Testis (tissue), 3 donors: ENCODE results near the gene KCTD1. TPM values are rescaled to one million over a fixed set of nuclear protein-coding genes. Genes with fewer than 3 reads are reported as not detected.

Experiments
- DNase-seq: peaks from one replicate; pipeline ENCODE4 v3.0.0-alpha.2; 2019
- H3K27ac ChIP-seq, 2 donors: fragments of 200-600 bp; sonication (generic); one replicate each; pipeline ENCODE4 v1.5.1; 2019
- H3K27me3 ChIP-seq: fragments of 200-600 bp; sonication (generic); one replicate; pipeline ENCODE4 v1.5.1; 2019
- H3K36me3 ChIP-seq: fragments of 200-600 bp; sonication (generic); one replicate; pipeline ENCODE4 v1.5.1; 2017; ENCODE audit warnings: low read depth; ENCODE audit errors: missing control alignments
- H3K4me1 ChIP-seq: fragments of 200-600 bp; sonication (generic); one replicate; pipeline ENCODE4 v1.5.1; 2019
- H3K4me3 ChIP-seq, 2 donors: fragments of 200-600 bp; sonication (generic); one replicate each; pipeline ENCODE4 v1.5.1; 2017 to 2019
- H3K9me3 ChIP-seq: fragments of 200-600 bp; sonication (generic); one replicate; pipeline ENCODE4 v1.5.1; 2017
- CTCF ChIP-seq, 3 experiments: fragments of 450-650 bp in 2 of 3; fragments of 200-600 bp in 1 of 3; sonication (generic) in 1 of 3; IDR thresholded peaks; one replicate each; pipeline ENCODE4 v1.5.1; 2016 to 2019; ENCODE audit warnings: antibody characterized with exemption in 3 of 3, mild to moderate bottlenecking in 2 of 3, moderate library complexity in 1 of 3
- POLR2A ChIP-seq: fragments of 450-650 bp; IDR thresholded peaks from one replicate; pipeline ENCODE4 v1.6.1; 2017; ENCODE audit warnings: antibody characterized with exemption, mild to moderate bottlenecking, moderate library complexity
- WGBS, 2 donors: methylation state at CpG; one replicate each; pipeline ENCODE4 v1.1.5; 2018; 5-methylcytosine and 5-hydroxymethylcytosine counted together
- intact Hi-C: fragments of 100-400 bp; cut with DNase I; formaldehyde crosslinking; loops from one replicate; pipeline ENCODE4 v1.15.1; 2023; ENCODE audit warnings: low total_unique reads
- polyA plus RNA-seq: library from polyadenylated mRNA; stranded (reverse); fragments of 350-450 nt; fragmentation: Illumina TruSeq; extraction: RNeasy Lipid Tissue Mini Kit (QIAGEN cat#74804); gene quantifications from one replicate; pipeline ENCODE4 v1.2.3, GENCODE V29; 2014; ENCODE audit warnings: low read depth, low replicate concordance; ENCODE audit not compliant: insufficient read depth
- total RNA-seq, 2 donors: library from RNA; depleted of rRNA; stranded (reverse); fragments of >200 nt; gene quantifications; one replicate each; pipeline ENCODE4 v1.2.3, GENCODE V29; 2016

KCTD1 gene
- total and polyA plus RNA-seq, 3 donors from 2014 or later = 13.1 to 19.9 (median 19.6) TPM

GRCh38 chr18:26532367-26533340, 15.7 kb downstream of the KCTD1 start:
- no peak for DNase-seq
- intact Hi-C loops = no loop called here
- Histone ChIP-seq H3K9me3 (no peaks in the 10 kb centered on the region), H3K4me3 (no peak overlapping the region), H3K36me3 (no peaks in the 10 kb centered on the region), H3K4me1 (no peaks in the 10 kb centered on the region), H3K27me3 (no peaks in the 10 kb centered on the region), H3K27ac (no peak overlapping the region)
- 83 to 94% methylated on average over 9 of the region's 9 CpGs for WGBS, 2 donors
- TF ChIP-seq POLR2A = no peak
- TF ChIP-seq CTCF (IDR thresholded peaks at IDR 0.05) = no peak

GRCh38 chr18:26531605-26532298, 16.6 kb downstream of the KCTD1 start:
- no peak for DNase-seq
- intact Hi-C loops = no loop called here
- no peaks in the 10 kb centered on the region for H3K36me3 ChIP-seq
- H3K4me3 ChIP-seq = no peak overlapping the region
- no peak overlapping the region for H3K27ac ChIP-seq
- H3K27me3 ChIP-seq = no peaks in the 10 kb centered on the region
- no peaks in the 10 kb centered on the region for H3K4me1 ChIP-seq
- no peak for TF ChIP-seq POLR2A
- TF ChIP-seq CTCF (IDR thresholded peaks at IDR 0.05) = no peak
- H3K9me3 ChIP-seq = no peaks in the 10 kb centered on the region
- WGBS, 2 donors = 71 to 74% methylated on average over 4 of the region's 4 CpGs

- no peak for TF ChIP-seq CTCF (IDR thresholded peaks at IDR 0.05)
- no peak for TF ChIP-seq POLR2A
- no peak for DNase-seq
- H3K9me3 ChIP-seq = no peaks in the 10 kb centered on the region
- H3K27me3 ChIP-seq = no peaks in the 10 kb centered on the region
- 43 to 58% methylated on average over 2 of the region's 2 CpGs for WGBS, 2 donors
- H3K36me3 ChIP-seq = no peaks in the 10 kb centered on the region
- no peak overlapping the region for H3K4me3 ChIP-seq
- intact Hi-C loops = no loop called here
- H3K4me1 ChIP-seq = no peaks in the 10 kb centered on the region
- H3K27ac ChIP-seq = no peak overlapping the region
Observed at GRCh38 chr18:26526966-26527234, 21.5 kb downstream of the KCTD1 start.

- Histone ChIP-seq H3K36me3 (no peaks in the 10 kb centered on the region), H3K4me3 (no peak overlapping the region), H3K9me3 (no peaks in the 10 kb centered on the region), H3K4me1 (no peaks in the 10 kb centered on the region), H3K27me3 (no peaks in the 10 kb centered on the region), H3K27ac (no peak overlapping the region)
- TF ChIP-seq CTCF (IDR thresholded peaks at IDR 0.05) (no peak), POLR2A (no peak)
- DNase-seq = no peak
- 73 to 76% methylated on average over 12 of the region's 12 CpGs for WGBS, 2 donors
- intact Hi-C loops = no loop called here
Observed at GRCh38 chr18:26526128-26526965, 22.0 kb downstream of the KCTD1 start.
